GM12873 (cell line): ENCODE measurements around the gene POLR2L.

ENCODE experiments used
- CTCF ChIP-seq: IDR thresholded peaks from 2 replicates; pipeline ENCODE4 v1.5.1; 2012; ENCODE audit warnings: low read depth, mild to moderate bottlenecking, moderate library complexity, low read length, control low read depth; ENCODE audit not compliant: insufficient read depth; ENCODE audit errors: missing control alignments

Gene POLR2L

DNA sequence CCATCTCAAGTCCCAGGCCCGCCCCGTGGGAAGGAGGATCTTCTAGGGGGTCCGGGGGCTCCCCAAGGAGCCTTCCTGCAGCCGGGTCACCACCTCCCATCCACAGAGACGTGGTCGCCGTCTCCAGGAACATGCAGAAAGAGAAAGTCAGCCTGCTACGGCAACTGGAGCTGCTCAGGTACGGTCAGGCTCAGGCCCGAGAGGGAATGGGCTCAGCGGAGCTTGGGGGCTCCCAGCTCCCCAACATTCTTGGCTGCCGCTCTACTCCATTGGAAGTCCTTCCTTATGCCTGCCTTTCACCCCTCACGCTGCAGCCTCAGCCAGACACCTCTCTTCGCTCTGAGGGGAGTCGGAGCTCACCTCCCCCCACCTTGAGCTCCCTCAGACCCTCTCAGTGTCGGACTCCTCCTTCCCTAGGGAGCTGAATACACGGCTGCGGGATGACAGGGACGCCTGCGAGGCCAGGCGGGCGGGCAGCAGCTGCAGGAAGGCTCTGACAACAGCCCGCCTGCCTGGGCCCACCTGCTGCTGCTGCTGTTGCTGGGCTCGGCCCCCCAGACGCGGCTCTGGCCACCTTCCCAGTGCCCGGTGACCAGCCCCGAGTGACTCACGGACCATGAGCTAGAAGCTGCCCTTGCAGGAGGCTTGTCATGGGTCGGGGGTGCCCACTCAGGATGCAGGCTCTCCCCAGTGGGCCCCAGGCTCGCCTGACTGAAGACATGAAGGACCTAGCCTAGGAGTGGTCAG, 11.0 kb downstream of the POLR2L start:
- no peak for TF ChIP-seq CTCF

DNA sequence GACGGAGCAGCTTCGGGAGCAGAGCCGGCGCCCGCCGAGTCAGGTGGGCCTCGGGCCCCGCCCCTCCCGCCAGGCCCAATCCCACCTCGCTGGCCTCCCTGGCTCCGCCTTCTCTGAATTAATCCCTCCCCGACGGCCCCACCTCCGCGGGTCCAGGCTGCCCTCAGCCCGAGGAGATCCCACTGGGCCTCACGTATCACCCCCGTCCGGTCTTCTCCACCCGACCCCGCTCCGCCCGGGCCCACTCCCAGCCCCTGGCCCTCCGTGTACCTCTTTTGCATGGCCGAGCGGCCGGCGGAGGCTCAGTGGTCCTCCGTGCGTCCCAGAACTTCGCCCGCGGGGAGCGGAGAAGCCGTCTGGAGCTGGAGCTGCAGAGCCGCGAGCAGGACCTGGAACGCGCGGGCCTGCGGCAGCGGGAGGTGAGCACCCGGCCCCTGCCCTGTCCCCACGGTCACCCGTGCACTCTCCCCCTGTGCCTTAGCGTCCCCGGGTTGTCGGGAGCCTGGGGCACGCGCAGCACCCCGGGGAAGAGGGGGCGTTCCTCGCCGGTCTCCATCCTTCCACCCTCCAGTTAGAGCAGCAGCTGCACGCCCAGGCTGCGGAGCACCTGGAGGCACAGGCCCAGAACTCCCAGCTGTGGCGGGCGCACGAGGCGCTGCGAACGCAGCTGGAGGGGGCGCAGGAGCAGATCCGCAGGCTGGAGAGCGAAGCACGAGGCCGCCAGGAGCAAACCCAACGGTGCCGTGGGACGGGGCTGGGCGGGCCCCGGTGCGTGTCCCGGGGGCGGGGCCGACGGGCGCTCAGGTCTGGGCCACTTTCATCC, 11.8 kb downstream of the POLR2L start:
- TF ChIP-seq CTCF: no peak

GRCh38 chr11:829847-830294, 12.5 kb downstream of the POLR2L start:
- no peak for TF ChIP-seq CTCF

- no peak for TF ChIP-seq CTCF
Measured at GRCh38 chr11:829176-829846, 13.0 kb downstream of the POLR2L start.

- no peak for TF ChIP-seq CTCF
Measured at GRCh38 chr11:828506-829175, 13.7 kb downstream of the POLR2L start.

GRCh38 chr11:827897-828192, 14.5 kb downstream of the POLR2L start, which contains the start of gene CRACR2B:
CRACR2B (plus strand) TSS chr11:827919; CDS start chr11:828608, 689 bp downstream.
- no peak for TF ChIP-seq CTCF
